Embryonic facial prominence (tissue), 1 donor: ENCODE data around the gene PRR14L.
"Not testable (repeated sequence)": the region's sequence is repeated elsewhere in the genome, so short reads cannot be mapped to it uniquely, and the experiment has no call there.

Experiments
- DNase-seq: peaks from one replicate; pipeline ENCODE4 v3.0.0-alpha.2; 2016; ENCODE audit errors: extremely low spot score

PRR14L gene

DNA sequence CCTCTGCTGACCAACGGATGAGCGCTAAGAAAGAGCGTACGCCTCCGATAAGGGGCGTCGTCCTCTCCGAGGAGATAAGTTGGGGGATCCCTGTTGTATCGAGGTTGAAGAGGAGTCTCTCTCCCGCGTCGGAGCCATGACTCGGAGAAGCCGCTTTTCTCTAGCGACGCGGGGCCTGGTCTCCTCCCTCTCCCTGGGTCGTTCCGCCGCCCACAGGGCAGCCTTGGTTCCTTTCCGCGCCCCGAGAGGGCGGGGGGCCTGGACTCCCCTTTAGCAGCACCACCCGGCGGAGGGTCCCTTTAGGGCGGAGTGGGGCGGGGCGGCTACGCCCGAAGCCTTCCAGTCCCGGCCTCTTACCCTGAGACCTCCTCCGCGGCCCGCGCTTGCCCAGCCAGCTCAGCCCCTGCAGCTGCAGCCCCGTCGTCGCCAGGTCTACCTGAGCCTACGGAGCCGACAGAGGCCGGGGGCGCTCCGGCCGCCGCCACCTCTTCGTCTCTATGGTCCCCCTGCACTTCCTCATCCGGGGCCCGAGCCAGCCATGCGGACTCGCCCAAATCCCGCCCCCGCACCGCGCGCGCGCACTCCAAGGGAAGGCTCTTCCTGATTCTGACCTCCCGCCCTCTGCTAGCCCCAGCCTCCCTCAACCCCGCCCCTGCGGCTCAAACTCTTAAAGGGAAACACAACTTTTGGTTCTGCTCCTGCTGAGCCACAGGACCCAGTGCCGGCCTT, at the start of gene PRR14L:
Gene PRR14L, minus strand, starts transcription at position 497 of the 729 bp plus-strand sequence. CDS start 11,272 bp downstream, outside the sequence.
- peak; percentile 89 for DNase-seq

DNA sequence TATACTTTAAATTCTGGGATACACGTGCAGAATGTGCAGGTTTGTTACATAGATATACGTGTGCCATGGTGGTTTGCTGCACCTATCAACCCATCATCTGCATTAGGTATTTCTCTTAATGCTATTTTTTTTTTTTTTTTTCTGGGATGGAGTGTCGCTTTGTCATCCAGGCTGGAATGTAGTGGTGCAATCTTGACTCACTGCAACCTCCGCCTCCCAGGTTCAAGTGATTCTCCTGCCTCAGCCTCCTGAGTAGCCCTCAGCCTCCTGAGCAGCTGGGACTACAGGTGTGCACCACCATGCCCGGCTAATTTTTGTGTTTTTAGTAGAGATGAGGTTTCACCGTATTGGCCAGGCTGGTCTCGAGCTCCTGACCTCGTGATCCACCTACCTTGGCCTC, 49.4 kb upstream of the PRR14L start:
- DNase-seq = not testable (repeated sequence)

GRCh38 chr22:31790240-31790639, 40.3 kb upstream of the PRR14L start:
- DNase-seq = no peak

DNA sequence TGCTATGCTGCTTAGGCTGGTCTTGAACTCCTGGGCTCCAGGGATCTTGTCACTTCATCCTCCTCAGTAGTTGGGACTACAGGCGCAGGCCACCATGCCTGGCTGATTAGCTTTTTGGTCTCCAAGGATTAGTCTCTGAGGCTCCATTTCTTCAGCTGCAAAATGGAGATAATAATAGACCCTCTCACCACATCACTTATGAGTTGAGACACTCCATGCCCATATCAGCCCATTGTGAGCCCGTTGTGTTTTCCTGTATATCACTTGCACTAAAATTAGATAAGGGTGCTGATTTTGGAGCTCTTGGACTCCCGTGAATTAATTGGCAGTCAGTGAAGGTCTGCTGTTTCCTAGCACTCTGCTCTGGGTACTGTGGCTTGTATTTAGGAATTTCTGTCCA, 39.9 kb upstream of the PRR14L start:
- no peak for DNase-seq

- DNase-seq = no peak
These were observed 26.3 kb upstream of the PRR14L start for GRCh38 chr22:31776231-31776630.

DNA sequence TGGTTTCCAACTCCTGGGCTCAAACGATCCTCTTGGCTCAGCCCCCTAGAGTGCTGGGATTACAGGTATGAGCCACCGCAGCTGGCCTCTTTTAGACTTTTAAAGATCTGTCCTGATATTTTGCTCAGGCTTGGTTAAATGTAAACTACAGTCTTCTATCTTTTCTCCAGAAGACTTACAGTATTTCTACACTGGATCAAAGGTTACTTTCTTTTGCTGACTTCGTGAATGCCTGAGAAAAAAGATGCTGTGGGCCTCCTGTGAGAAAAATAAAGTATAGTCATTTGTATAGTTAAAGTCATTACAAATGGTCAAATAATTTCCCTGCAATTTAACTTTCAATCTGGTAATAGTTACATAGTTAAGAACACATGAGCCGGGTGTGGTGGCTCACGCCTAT, 23.5 kb upstream of the PRR14L start:
- no peak for DNase-seq

- no peak for DNase-seq
These were observed 18.6 kb upstream of the PRR14L start for GRCh38 chr22:31768422-31769059.

DNA sequence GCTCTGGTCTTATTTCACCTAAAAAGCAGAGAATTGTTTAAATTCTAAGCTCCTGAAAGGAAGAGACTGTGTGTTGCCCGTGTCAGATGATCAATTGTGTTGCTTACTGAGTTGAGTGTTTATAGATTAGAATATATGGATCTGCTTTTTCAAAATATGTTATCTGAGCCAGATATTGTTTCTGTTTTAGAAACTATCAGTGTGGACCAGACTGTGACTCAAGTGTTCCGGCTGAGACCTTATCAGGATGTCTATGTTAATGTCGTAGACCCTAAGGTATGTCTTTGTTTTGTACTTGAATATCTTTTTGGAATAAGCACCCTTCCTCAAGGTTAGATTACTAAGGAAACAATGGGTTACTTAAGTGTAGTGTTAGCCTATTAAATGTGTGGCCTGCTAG, 14.9 kb upstream of the PRR14L start:
- DNase-seq = no peak

GRCh38 chr22:31758860-31759259, 8.9 kb upstream of the PRR14L start:
- not testable (repeated sequence) for DNase-seq

DNA sequence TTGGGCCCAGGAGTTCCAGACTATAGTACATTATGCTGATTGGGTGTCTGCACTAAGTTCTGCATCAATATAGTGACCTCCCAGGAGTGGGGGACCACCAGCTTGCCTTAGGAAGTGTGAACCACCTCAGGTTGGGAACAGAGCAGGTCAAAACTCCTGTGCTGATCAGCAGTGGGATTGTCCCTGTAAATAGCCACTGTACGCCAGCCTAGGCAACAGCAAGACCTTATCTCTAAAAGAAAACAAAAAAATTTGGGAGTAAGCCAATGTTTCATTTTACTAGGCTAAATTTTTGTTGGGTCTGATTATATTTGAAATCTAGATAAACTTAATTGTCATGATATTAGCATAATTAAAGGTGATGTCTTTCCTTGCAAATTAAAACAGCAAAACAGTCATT, 7.3 kb upstream of the PRR14L start:
- DNase-seq = no peak

- DNase-seq = no peak
These were observed 4.9 kb upstream of the PRR14L start for GRCh38 chr22:31754813-31755212.

DNA sequence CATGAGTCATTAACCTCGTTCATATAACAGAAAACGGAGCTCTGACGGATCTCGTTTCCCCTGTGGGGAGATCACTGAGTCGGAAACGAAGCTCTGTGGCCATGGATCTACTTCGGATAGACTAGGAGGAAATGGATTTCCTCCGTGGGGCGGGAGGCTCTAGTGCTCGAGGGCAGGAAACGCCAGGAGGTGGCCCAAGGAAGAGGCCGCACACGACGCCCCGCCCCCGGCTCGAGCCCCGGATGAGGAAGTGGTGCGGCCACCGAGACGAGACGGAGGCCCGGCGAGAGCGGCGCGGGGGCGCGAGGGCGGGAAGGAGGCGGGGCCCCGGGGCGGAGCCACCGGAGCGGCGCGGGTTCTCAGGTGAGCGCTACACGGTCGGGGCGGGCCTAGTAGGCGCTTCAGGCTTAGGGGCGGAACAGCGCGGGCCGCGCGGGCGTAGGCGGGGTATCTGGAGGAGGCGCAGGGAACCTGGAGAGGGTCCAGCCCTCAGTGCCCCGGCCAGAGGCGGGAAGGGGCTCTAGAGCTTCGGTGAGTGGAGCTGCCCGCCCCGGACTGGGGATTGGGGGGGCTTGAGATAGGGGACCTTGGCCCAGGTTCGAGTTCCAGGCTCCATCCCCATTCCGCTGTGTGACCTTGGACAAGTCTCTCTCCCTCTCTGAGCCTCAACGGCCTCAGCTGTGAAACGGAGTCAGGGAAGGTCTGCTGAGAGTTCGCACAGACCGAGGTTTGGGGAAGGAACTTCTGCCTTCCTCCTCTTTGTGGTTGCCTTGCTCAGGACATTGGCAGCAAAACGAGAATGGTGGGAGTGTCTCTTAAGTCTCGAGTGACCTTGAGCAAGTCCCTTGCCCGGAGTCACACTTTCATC, 3.9 kb upstream of the PRR14L start, which contains the start of gene DEPDC5:
Gene DEPDC5, plus strand, starts transcription at position 386 of the 868 bp plus-strand sequence. CDS start 903 bp downstream, outside the sequence.
- DNase-seq = peak; percentile 86

DNA sequence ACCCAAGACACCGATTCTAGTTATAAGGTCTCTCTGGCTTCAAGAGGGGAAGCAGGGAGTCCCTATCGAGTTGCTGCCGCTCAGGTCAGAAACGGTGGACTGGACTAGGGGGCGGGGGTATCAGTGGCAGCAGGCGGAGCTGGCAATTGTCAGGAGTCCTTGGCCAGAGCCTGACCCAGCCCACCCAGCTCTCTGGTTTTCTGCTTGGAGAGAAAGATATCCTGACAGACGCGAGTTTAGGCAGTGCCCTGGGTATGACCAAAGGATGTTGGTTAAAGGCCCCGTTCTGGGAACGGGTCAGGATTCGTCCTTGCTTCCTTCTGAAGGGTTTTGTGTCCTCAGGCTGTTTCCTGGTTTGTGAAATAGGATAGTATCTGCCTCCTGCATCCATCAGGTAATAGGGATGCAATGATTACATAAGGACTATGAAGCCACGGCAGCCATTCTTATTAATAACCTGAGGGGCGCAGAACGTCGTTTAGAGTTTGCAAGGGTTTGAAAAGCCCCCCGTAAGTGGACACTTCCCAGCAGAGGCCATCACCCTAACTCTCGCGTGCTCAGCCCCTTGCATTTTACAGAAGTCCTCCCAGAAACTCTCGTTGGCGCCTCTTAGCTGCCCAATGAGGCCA, 3.2 kb upstream of the PRR14L start:
- no peak for DNase-seq

GRCh38 chr22:31752096-31752847, 2.3 kb upstream of the PRR14L start:
- DNase-seq = no peak

DNA sequence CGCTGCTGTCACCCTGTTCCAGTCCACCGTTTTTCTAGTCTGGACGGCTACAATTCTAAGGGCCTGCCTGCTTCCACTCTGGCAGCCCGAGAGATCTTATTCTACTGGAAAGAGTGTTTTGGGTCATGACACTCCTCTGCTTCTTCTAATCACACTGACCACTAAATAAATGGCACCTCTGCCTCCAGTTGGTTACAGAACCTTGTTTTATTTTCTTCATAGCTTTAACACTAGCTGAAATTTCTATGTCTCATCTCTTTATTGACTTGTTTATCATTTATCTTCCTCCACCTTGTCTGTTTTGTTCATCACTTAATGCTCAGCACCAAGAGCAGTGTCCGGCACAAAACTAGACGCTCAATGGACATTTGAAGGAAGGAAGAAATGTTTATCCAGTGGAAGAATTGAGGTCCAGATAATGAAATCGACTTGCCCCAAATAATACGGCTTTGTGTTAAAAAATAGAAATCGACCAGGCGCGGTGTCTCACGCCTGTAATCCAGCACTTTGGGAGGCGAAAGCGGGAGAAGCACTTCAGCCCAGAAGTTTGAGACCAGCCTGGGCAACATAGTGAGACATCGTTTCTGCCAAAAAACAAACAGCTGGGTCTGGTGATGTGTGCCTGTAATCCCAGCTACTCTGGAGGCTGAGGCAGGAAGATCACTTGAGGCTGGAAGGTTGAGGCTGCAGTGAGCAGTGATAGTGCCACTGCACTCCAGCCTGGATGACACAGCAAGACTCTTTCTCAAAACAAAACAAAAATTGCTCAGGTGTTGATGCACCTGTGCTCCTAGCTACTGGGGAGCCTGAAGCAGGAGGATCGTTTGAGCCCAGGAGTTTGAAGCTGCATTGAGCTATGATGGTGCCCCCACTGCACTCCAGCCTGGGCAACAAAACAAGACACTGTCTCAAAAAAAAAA, 693 bp upstream of the PRR14L start:
- no peak for DNase-seq

- DNase-seq = no peak
These were observed 1.4 kb downstream of the PRR14L start for GRCh38 chr22:31748490-31748889.

DNA sequence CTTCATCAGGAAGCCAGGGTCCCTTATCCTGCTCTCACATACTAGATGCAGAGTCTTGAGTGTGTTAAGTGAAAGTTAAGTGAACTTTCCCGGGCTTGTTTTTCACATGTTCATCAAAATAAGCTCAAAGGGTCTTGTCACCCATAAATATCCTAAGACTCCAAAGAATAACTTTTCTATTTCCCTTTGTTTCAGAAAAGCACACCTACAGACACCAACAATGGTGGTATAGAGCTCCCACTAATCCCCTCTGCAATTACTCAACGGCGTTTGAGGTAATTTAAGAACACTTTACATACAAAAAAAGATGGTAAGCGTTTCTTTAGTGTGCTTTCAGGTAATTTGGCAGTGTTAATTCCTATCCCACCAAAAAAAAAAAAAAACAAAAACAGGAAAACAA, 2.5 kb downstream of the PRR14L start:
- DNase-seq = no peak

GRCh38 chr22:31743871-31744270, 6.1 kb downstream of the PRR14L start:
- DNase-seq = no peak

- no peak for DNase-seq
These were observed 7.2 kb downstream of the PRR14L start for GRCh38 chr22:31742682-31743081.

GRCh38 chr22:31742115-31742514, 7.8 kb downstream of the PRR14L start:
- DNase-seq = no peak
